Myocyte (in vitro differentiated cells): ENCODE measurements around the gene CPTP. TPM values are rescaled to one million over a fixed set of nuclear protein-coding genes. Genes with fewer than 3 reads are reported as not detected.
"Not testable (repeated sequence)": the region's sequence is repeated elsewhere in the genome, so short reads cannot be mapped to it uniquely, and the experiment has no call there.

Source experiments
- DNase-seq: peaks from one replicate; pipeline ENCODE4 v3.0.0-alpha.2; 2012; ENCODE audit warnings: low read depth
- total RNA-seq: library from RNA; depleted of rRNA; stranded (reverse); fragments of >200 nt; gene quantifications from 2 replicates; pipeline ENCODE4 v1.2.3, GENCODE V29; 2014

Gene CPTP
- total RNA-seq, 1 donor from 2014 or later = 28.9 TPM

DNA sequence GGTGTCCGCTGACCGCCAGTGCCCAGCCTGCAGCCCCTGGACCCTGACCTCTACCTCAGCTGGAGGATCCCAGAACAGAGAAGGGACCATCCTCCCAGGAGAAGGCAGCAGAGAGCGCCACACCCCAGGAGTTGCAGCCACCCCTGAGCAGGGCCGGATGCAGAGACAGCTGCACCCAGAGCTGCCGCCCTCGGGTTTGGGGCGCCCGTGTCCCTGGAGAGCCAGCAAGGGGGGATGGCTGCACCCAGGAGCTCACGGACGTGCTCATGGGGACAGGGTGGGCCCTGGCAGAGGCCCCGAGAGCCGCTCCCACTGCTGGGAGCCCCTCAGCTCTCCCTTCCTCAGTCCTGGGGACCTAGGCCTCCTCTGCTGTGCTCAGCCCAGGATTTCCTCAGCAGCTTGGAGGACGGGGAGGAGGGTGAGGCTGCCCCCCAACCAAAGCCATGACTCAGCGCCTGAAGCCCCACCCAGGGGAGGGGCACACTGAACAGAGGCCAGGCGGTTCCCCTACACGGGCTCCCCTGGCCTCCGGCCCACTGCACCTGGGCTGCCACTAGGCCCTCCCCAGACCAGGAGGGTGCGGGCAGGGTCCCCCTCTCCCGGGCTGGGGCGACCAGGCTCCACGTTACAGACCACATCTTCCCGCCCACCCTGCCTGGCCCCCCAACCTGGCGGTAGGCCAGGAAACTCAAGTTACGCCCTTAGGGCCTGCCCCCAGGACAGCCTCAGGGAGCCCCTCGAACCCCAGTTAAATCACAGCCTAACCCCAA is 19.1 kb upstream of the CPTP start:
- peak; percentile 77 for DNase-seq

DNA sequence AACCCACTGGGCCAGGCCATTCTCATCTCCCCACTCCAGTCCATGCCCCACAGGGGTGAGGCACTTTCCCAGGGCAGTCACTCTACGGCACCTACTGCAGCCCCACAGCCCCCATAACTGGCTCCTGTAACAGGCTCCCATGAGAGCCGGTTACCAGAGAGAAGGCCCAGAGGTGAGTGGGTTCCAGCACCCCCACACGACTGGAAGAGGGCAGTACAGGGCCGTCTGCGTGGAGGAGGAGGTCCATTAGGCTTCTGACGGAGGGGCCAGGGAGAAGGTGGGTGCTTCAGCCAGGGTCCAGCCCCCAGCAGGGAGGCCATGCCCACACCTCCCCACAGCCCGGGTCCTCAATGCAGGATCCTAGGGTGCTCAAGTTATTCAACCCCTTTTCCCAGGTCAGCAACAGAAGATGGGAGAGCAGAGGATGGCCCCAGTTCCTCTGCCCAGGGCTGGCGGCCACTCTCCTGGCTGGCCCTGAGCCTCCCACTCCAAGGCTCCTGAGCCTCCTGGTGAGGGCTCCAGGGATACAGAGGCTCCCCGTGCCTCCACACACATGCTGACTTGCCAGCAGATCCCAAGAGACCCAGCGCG is 18.4 kb upstream of the CPTP start:
- peak; percentile 51 for DNase-seq

GRCh38 chr1:1306661-1307260 is 17.8 kb upstream of the CPTP start:
- DNase-seq = no peak

DNA sequence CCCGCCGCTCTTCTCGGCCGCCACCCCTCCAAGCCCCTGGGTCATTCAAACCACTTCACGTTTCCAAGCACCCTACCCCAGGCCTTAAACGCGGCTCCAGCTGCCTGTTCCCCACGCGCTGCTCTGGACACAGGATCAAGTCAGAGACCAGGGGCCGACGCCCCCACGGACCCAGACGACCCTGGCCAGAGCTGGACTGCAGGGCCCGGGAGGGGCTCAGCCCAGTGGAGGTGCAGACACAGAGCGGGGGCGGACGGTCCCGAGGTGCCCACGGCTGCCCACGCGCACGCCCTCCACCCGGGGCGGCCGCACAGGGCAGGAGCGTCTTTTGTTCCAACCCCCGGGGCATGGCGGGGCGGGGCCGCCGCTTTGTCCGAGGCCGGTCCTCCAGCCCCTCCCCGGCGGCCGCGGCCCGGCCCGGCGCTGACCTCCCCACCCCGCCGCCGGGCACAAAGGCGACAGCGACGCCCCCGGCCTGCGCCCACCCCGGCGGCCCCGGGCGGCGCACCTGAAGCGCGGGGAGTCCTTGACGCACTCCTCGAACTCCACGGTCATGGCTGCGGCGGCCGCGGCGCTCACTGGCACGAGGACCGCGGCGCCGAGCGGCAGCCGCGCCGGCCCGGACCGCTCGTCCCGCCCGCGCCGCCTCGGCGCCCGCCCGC is 17.2 kb upstream of the CPTP start:
- peak; percentile 35 for DNase-seq

GRCh38 chr1:1307923-1308755 is 16.5 kb upstream of the CPTP start, which contains the start of the genes ACAP3 and PUSL1:
Gene ACAP3 (minus strand): TSS chr1:1307930. CDS start chr1:1307815, 115 bp downstream.
Gene PUSL1 (plus strand): TSS chr1:1308597. CDS start chr1:1308644, 47 bp downstream.
- DNase-seq = peak; percentile 90

- no peak for DNase-seq
These were observed 15.8 kb upstream of the CPTP start for GRCh38 chr1:1308756-1309250.

DNA sequence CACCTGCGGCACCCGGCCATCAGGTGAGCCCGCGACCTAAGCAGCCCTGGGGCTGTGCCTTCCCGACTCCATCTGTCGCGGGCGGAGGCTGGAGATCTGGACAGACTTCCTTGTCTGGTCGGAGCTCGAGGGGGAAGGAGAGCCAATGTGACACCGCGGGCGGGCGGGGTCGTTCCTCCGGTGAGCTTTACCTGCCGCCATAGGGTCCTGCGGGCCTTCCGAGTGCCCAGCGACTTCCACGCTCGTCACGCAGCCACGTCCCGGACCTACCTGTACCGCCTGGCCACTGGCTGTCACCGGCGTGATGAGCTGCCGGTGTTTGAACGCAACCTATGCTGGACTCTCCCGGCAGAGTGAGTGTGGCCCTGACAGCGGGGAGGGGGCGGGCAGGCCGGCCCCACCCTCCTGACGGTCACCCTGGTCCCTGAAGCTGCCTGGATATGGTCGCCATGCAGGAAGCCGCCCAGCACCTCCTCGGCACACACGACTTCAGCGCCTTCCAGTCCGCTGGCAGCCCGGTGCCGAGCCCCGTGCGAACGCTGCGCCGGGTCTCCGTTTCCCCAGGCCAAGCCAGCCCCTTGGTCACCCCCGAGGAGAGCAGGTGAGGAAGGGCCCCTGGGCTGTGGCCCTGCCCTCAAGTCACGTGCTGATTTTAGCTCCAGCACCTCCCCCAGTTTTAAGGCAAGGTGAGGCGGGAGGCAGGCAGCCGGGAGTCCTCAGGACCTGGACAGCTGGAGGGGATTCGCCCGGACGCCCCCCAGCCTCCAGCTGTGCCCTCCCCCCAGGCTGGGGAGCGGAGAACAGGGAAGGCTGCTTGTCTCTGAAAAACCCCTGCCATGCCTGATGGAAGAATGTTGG is 15.1 kb upstream of the CPTP start:
- DNase-seq = no peak

GRCh38 chr1:1310109-1310385 is 14.6 kb upstream of the CPTP start:
- DNase-seq = no peak

DNA sequence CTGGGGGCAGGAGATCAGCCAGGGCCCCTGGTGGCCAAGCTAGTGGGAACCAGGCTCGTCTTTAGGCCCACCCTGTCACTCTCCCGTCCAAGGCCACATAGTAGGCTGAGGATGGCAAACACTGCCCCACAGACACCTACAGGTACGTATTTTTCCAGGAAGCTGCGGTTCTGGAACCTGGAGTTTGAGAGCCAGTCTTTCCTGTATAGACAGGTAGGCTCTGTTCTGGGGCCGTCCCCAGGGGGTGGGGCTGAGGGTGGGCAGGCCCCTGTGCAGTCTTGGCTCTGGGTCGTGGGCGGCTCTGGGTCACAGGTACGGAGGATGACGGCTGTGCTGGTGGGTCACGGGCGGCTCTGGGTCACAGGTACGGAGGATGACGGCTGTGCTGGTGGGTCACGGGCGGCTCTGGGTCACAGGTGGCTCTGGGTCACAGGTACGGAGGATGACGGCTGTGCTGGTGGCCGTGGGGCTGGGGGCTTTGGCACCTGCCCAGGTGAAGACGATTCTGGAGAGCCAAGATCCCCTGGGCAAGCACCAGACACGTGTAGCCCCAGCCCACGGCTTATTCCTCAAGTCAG is 14.0 kb upstream of the CPTP start:
- no peak for DNase-seq

DNA sequence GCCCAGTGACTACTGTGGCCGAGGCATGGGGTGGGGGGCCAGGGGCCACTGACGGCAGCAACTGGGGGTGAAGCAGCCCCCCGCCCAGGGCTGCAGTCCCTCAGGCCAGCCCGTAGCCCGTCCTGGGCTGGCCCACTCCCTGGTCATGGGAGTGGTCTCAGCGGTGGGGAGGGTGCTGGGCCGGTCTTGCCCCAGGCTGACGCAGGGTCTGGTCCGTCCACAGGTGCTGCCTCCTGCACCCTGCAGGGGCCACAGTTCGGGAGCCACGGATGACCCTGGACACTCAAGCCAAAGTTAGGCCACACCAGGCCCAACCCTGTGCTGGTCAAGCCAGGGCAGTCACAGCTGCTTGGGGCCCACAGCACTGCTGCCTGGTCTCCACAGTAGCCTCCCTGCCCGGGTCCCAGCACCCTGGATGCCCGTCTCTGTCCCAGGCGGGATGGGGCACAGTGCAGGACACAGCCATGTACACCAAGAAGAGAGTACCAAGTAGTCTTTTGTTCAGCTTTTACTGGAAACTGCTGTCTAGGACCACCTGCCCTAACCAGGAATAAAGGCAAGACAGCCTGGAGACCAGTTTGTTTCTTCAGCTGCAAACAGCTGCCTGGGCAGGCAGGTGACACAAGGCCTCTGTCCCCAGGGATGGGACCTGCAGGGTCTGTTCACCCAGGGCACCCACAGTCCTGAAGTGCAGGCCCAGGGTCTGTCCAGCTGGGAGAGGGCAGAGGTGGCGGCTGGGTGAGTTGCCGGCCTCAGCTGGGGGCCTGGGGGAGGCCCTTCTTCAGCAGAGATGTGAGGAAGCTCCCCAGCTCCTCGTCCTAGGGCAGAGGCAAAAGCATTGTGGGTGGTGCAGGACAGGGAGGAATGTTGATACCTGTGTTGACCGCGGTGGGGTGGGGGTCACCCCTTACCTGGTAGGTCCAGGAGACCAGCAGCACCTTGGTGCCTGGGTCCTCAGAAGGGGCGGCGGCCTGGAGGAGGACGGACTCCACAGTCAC is 13.2 kb upstream of the CPTP start:
- no peak for DNase-seq

DNA sequence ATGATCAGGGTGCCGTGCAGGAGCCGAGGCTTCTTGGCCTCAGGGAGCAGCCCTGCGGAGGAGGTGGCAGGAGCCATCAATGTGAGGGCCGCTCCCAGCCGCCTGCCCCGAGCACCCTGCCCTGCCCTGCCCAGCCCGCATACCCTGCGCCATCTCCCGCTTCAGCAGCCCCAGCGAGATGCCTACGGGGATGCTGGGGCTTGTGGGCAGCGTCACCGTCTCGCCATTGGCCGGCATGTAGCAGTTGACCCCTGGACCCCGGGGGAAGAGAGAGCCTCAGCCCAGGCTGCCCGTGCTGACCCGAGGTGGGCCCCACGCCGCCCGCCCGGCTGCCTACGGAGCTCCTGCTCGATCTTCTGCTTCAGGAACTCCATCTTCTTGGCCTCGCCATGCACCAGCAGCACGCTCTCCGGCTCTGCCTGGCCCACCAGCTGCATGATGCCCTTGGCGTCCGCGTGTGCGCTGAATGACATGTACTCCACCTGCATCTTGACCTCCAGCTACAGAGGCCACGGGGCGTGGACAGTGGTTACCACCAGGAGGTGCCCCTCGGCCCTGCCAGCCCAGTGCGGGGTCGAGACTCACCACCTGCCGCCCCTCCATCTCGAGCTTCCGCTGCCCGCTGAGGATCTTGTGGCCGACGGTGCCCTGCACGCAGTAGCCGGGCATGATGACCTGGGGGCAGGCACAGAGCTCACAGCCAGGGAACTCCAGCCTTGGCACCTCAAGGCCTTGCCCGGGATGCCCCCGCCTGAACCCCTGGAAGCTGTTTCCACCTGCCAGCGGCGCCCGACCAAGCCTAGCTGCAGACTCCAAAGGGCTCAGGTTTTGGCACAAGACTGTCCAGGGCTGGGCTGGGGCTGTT is 11.9 kb upstream of the CPTP start:
- DNase-seq = no peak

GRCh38 chr1:1313500-1314236 is 10.9 kb upstream of the CPTP start:
- DNase-seq = no peak

GRCh38 chr1:1314237-1314586 is 10.4 kb upstream of the CPTP start:
- DNase-seq = no peak

- no peak for DNase-seq
These were observed 9.8 kb upstream of the CPTP start for GRCh38 chr1:1314678-1315335.

DNA sequence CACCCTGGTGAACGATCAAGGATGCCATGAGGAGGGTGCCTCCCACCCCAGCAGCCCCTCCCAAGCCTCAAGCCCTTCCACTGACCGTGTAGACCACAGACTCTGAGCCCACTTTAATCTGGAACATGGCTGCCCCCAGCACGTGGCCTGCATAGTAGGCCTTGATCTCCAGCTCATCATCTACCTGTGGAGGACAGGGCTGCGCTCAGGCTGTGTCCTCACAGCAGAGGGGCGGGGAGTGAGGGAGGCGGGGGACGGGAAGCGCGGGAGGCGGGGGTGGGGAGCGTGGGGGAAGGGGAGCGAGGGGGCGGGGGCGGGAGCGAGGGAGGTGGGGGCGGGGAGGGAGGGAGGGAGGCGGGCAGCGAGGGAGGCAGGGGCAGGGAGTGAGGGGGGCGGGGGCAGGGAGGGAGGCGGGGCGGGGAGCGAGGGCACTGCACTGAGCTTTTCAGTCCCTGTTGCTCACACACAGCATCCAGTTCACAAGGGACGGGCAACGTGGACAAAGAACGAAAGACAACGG is 9.1 kb upstream of the CPTP start:
- no peak for DNase-seq

GRCh38 chr1:1316199-1316598 is 8.4 kb upstream of the CPTP start:
- DNase-seq = not testable (repeated sequence)
